GM23248 (cell line): ENCODE data around the gene ITFG1.

Experiments used
- EZH2 ChIP-seq: fragments of 200-600 bp; sonication (generic); IDR thresholded peaks from 2 replicates; pipeline ENCODE4 v1.6.1; 2018; ENCODE audit warnings: antibody characterized with exemption, mild to moderate bottlenecking; ENCODE audit not compliant: insufficient read depth, poor library complexity, severe bottlenecking
- EZH2phosphoT487 ChIP-seq: fragments of 200-600 bp; sonication (generic); IDR thresholded peaks from 2 replicates; pipeline ENCODE4 v1.6.1; 2018; ENCODE audit warnings: antibody characterized with exemption, moderate library complexity, mild to moderate bottlenecking, low read depth; ENCODE audit not compliant: insufficient read depth

GRCh38 chr16:47197536-47198179, 263.2 kb downstream of the ITFG1 start:
- TF ChIP-seq EZH2 (no peak), EZH2phosphoT487 (no peak)
